ENCODE measurements around the gene VEGFB. TPM values are rescaled to one million over a fixed set of nuclear protein-coding genes. Genes with fewer than 3 reads are reported as not detected.

VEGFB gene
- total RNA-seq, 2 donors from 2014 or later, result 81.8 to 107 TPM

- no peaks in the 10 kb centered on the region for H3K9me3 ChIP-seq
- no peak overlapping the region for H3K27ac ChIP-seq
- H3K36me3 ChIP-seq, result no peaks in the 10 kb centered on the region
- no peak overlapping the region for H3K4me3 ChIP-seq
- peaks cover 11% of the 10 kb centered on the region for H3K27me3 ChIP-seq (replicated peaks; ENCODE audit: insufficient read depth)
- no peak for TF ChIP-seq CTCF (IDR thresholded peaks at IDR 0.05)
- peaks cover 28 to 44% of the 10 kb centered on the region in 2 donors for H3K4me1 ChIP-seq (ENCODE audit: control insufficient read depth in 1 of 2, low read depth in 2 of 2)
- ATAC-seq (ENCODE audit: insufficient number of reproducible peaks, low FRiP score, low read depth), result no peak
- DNase-seq (ENCODE audit: low spot score), result no peak
Observed at GRCh38 chr11:64288353-64288750, 54.0 kb downstream of the VEGFB start.

Other genes starting within 250 kb of the VEGFB start
- 10 to 100 TPM; 37.7 to 85.6 TPM for gene OTUB1, start 248.1 kb upstream of the VEGFB start, total RNA-seq
- gene FLRT1, start 198.7 kb upstream of the VEGFB start, total RNA-seq, result under 1 TPM in 1 of 2 donors, not detected in 1; 0.41 TPM
- gene MACROD1, start 68.5 kb upstream of the VEGFB start, total RNA-seq, result 10 to 100 TPM; 15.8 to 17.6 TPM
- gene STIP1, start 48.4 kb upstream of the VEGFB start, total RNA-seq, result 10 to 100 TPM; 74.7 to 91.2 TPM
- 10 to 100 TPM; 47.2 to 66.6 TPM for gene FERMT3, start 27.9 kb upstream of the VEGFB start, total RNA-seq
- 10 to 100 TPM; 67.2 to 95.3 TPM for gene TRPT1, start 8.4 kb upstream of the VEGFB start, total RNA-seq
- 10 to 100 TPM; 52.3 to 61.6 TPM for gene NUDT22, start 8.3 kb upstream of the VEGFB start, total RNA-seq
- gene DNAJC4, start 4.0 kb upstream of the VEGFB start, total RNA-seq, result 10 to 100 TPM; 13.5 to 53.2 TPM
- gene FKBP2, start 6.5 kb downstream of the VEGFB start, total RNA-seq, result 10 to 100 TPM; 51.7 to 53.0 TPM
- gene PPP1R14B, start 12.4 kb downstream of the VEGFB start, total RNA-seq, result 100 to 1,000 TPM in 1 of 2 donors, 10 to 100 TPM in 1; 75.3 to 122 TPM
- gene PLCB3, start 16.9 kb downstream of the VEGFB start, total RNA-seq, result 10 to 100 TPM; 31.5 to 39.7 TPM
- 10 to 100 TPM; 39.2 to 83.8 TPM for gene BAD, start 50.1 kb downstream of the VEGFB start, total RNA-seq
- 10 to 100 TPM in 1 of 2 donors, 1 to 10 TPM in 1; 8.7 to 19.0 TPM for gene GPR137, start 51.3 kb downstream of the VEGFB start, total RNA-seq
- not detected for gene KCNK4, start 56.7 kb downstream of the VEGFB start, total RNA-seq
- not detected for gene CATSPERZ, start 65.8 kb downstream of the VEGFB start, total RNA-seq
- 10 to 100 TPM; 33.4 to 46.0 TPM for gene ESRRA, start 70.9 kb downstream of the VEGFB start, total RNA-seq
- 100 to 1,000 TPM; 157 to 218 TPM for gene TRMT112, start 83.0 kb downstream of the VEGFB start, total RNA-seq
- 100 to 1,000 TPM in 1 of 2 donors, 10 to 100 TPM in 1; 91.1 to 136 TPM for gene PRDX5, start 83.5 kb downstream of the VEGFB start, total RNA-seq
- 10 to 100 TPM; 10.3 to 19.0 TPM for gene CCDC88B, start 105.6 kb downstream of the VEGFB start, total RNA-seq
- 10 to 100 TPM; 42.5 to 50.0 TPM for gene RPS6KA4, start 124.6 kb downstream of the VEGFB start, total RNA-seq